Measurements from ENCODE around the gene PNLIPRP3. TPM values are rescaled to one million over a fixed set of nuclear protein-coding genes. Genes with fewer than 3 reads are reported as not detected.

PNLIPRP3 gene
- total and polyA plus RNA-seq, 7 experiments from 2014 or later: not detected

DNA sequence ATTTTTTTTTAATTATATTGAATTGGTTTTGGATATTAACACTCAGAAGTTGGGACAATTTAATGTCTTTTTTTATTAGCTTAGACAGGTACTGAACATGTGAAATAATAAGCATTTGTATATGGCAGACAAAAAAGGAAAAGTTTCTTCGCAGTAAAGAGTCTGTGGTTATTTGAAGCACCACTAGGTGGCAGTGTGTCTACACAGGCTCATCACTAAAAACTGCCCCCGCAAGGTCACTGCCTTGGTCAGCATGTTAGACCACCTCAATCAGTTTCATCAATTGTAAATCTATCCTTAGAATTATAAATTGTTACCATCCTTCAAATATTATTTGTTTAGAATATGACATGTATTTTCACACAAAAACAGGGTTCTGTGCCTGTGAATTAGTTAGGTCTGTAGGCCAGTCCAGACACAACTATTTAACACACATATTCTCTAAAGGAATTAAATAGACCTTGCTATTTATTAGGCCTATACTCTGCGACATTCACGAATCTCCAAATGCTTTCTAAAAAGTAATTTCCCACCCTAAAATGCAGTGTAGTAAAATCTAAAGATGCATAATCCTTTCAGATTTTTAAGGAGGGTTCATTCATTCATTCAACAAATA, 17.0 kb downstream of the PNLIPRP3 start:
- H3K27ac ChIP-seq (ENCODE audit: low read depth, low read length): no peak overlapping the region
- ATAC-seq (peak; percentile 54), DNase-seq (peak in 2 of 9 donors; percentile 0 to 2)
- no peak overlapping the region for H3K4me3 Mint-ChIP-seq
- intact Hi-C loops (cut with micrococcal nuclease): loop anchor here in 1 of 2 donors (5.0 kb wide), 1 partner anchor 343 kb away; no protein-coding TSS in a partner anchor
- peaks cover 0 to 11% (median 6%) of the 10 kb centered on the region in 5 donors for H3K27me3 Mint-ChIP-seq
- ChIA-PET CTCF (no interaction called here), POLR2A (no interaction called here)
- no peaks in the 10 kb centered on the region for H3K36me3 Mint-ChIP-seq
- no peaks in the 10 kb centered on the region for H3K4me1 ChIP-seq (ENCODE audit: control insufficient read depth in 2 of 2, insufficient read depth in 2 of 2, low read length in 2 of 2)
- no peaks in the 10 kb centered on the region for H3K36me3 ChIP-seq (ENCODE audit: control insufficient read depth in 2 of 3, insufficient read depth in 3 of 3, low read length in 3 of 3)
- peaks cover 0 to 4% (median 0%) of the 10 kb centered on the region in 11 donors for H3K9me3 Mint-ChIP-seq
- no peaks in the 10 kb centered on the region for H3K4me1 Mint-ChIP-seq
- no peaks in the 10 kb centered on the region for H3K27me3 ChIP-seq (ENCODE audit: control insufficient read depth in 2 of 2, insufficient read depth in 2 of 2, low read length in 2 of 2)
- H3K9me3 ChIP-seq (ENCODE audit: control insufficient read depth in 2 of 3, low read length in 3 of 3): no peaks in the 10 kb centered on the region
- no peak overlapping the region for H3K27ac Mint-ChIP-seq
- H3K4me3 ChIP-seq (ENCODE audit: low read length): no peak overlapping the region

DNA sequence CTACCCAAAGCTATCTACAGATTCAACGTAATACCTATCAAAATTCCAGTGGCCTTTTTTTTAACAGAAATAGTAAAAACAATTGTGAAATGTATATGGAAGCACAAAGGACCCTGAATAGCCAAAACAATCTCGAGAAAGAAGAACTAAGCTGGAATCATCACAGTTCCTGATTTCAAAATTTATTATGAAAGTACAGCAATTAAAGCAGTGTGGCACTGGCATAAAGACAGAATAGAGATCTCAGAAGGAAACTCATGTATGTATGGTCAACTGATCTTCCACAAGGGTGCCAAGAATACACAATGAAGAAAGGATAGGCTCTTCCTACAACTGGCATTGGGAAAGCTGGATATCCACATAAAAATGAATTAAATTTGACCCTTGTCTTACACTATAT, 23.2 kb downstream of the PNLIPRP3 start:
- Histone ChIP-seq H3K27me3 (ENCODE audit: control insufficient read depth in 2 of 2, insufficient read depth in 2 of 2, low read length in 2 of 2) (no peaks in the 10 kb centered on the region), H3K4me3 (ENCODE audit: low read length) (no peak overlapping the region), H3K27ac (ENCODE audit: low read depth, low read length) (no peak overlapping the region), H3K9me3 (ENCODE audit: control insufficient read depth in 2 of 3, low read length in 3 of 3) (no peaks in the 10 kb centered on the region), H3K36me3 (ENCODE audit: control insufficient read depth in 2 of 3, insufficient read depth in 3 of 3, low read length in 3 of 3) (no peaks in the 10 kb centered on the region), H3K4me1 (ENCODE audit: control insufficient read depth in 2 of 2, insufficient read depth in 2 of 2, low read length in 2 of 2) (no peaks in the 10 kb centered on the region)
- no peak overlapping the region for H3K4me3 Mint-ChIP-seq
- peaks cover 0 to 22% (median 10%) of the 10 kb centered on the region in 11 donors for H3K9me3 Mint-ChIP-seq
- DNase-seq (no peak), ATAC-seq (no peak)
- no peak overlapping the region for H3K27ac Mint-ChIP-seq
- H3K27me3 Mint-ChIP-seq: peaks cover 0 to 4% (median 0%) of the 10 kb centered on the region in 5 donors
- ChIA-PET CTCF (no interaction called here), POLR2A (no interaction called here)
- no peaks in the 10 kb centered on the region for H3K4me1 Mint-ChIP-seq
- intact Hi-C loops (cut with micrococcal nuclease): no loop called here
- H3K36me3 Mint-ChIP-seq: no peaks in the 10 kb centered on the region

DNA sequence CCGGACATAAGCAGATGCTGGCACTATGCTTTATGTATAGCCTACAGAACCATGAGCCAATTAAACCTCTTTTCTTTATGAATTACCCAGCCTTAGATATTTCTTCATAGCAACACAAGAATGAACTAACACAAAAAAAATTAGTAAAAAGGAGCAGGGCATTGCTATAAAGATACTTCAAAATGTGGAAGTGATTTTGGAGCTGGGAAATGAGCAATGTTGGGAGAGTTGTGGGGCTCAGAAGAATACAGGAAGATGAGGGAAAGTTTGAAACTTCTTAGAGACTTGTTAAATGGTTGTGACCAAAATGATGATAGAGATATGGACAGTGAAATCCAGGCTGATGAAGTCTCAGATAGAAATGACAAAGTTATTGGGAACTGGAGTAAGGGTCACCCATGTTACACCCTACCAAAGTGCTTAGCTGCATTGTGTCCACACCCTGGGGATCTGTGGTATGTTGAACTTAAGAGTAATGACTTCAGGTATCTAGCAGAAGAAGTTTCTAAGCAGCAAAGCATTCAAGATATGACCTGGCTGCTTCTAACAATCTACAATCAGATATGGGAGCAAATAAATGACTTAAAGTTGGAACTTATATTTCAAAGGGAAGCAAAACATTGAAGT, 24.2 kb downstream of the PNLIPRP3 start:
- CTCF ChIA-PET: no interaction called here
- peaks cover 0 to 4% (median 0%) of the 10 kb centered on the region in 5 donors for H3K27me3 Mint-ChIP-seq

DNA sequence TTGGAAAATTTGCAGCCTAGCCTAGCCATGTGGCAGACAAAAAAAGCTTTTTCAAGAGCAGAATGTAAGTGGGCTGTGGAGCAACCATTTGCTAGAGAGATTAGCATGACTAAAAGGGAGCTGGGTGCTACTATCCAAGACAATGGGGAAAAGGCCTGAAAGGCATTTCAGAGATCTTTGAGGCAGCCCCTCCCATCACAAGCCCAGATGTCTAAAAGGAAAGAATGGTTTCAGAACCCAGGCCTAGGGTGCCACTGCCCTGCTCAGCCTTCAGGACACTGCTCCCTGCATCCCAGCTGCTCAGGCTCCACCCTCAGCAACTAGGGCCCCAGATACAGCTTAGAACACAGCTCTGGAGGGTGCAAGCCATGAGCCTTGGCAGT, 24.7 kb downstream of the PNLIPRP3 start:
- Mint-ChIP-seq H3K36me3 (no peaks in the 10 kb centered on the region), H3K9me3 (peaks cover 0 to 22% (median 10%) of the 10 kb centered on the region in 11 donors), H3K4me3 (no peak overlapping the region), H3K4me1 (no peaks in the 10 kb centered on the region), H3K27ac (no peak overlapping the region), H3K27me3 (peaks cover 0 to 4% (median 0%) of the 10 kb centered on the region in 5 donors)
- CTCF ChIA-PET: no interaction called here
- ATAC-seq (no peak), DNase-seq (no peak)
- no peaks in the 10 kb centered on the region for H3K36me3 ChIP-seq (ENCODE audit: control insufficient read depth in 2 of 3, insufficient read depth in 3 of 3, low read length in 3 of 3)
- H3K27ac ChIP-seq (ENCODE audit: low read depth, low read length): no peak overlapping the region
- POLR2A ChIA-PET: no interaction called here
- no peaks in the 10 kb centered on the region for H3K27me3 ChIP-seq (ENCODE audit: control insufficient read depth in 2 of 2, insufficient read depth in 2 of 2, low read length in 2 of 2)
- intact Hi-C loops (cut with micrococcal nuclease): no loop called here
- H3K4me1 ChIP-seq (ENCODE audit: control insufficient read depth in 2 of 2, insufficient read depth in 2 of 2, low read length in 2 of 2): no peaks in the 10 kb centered on the region
- no peaks in the 10 kb centered on the region for H3K9me3 ChIP-seq (ENCODE audit: control insufficient read depth in 2 of 3, low read length in 3 of 3)
- no peak overlapping the region for H3K4me3 ChIP-seq (ENCODE audit: low read length)

More for the DNA sequence above, 24.2 kb downstream of the PNLIPRP3 start:
- Histone ChIP-seq H3K27ac (ENCODE audit: low read depth, low read length) (no peak overlapping the region), H3K9me3 (ENCODE audit: control insufficient read depth in 2 of 3, low read length in 3 of 3) (no peaks in the 10 kb centered on the region), H3K36me3 (ENCODE audit: control insufficient read depth in 2 of 3, insufficient read depth in 3 of 3, low read length in 3 of 3) (no peaks in the 10 kb centered on the region), H3K27me3 (ENCODE audit: control insufficient read depth in 2 of 2, insufficient read depth in 2 of 2, low read length in 2 of 2) (no peaks in the 10 kb centered on the region), H3K4me3 (ENCODE audit: low read length) (no peak overlapping the region), H3K4me1 (ENCODE audit: control insufficient read depth in 2 of 2, insufficient read depth in 2 of 2, low read length in 2 of 2) (no peaks in the 10 kb centered on the region)
- Mint-ChIP-seq H3K4me3 (no peak overlapping the region), H3K27ac (no peak overlapping the region), H3K4me1 (no peaks in the 10 kb centered on the region), H3K36me3 (no peaks in the 10 kb centered on the region), H3K9me3 (peaks cover 0 to 22% (median 10%) of the 10 kb centered on the region in 11 donors)
- intact Hi-C loops (cut with micrococcal nuclease): no loop called here
- POLR2A ChIA-PET: no interaction called here
- DNase-seq: no peak
- no peak for ATAC-seq

DNA sequence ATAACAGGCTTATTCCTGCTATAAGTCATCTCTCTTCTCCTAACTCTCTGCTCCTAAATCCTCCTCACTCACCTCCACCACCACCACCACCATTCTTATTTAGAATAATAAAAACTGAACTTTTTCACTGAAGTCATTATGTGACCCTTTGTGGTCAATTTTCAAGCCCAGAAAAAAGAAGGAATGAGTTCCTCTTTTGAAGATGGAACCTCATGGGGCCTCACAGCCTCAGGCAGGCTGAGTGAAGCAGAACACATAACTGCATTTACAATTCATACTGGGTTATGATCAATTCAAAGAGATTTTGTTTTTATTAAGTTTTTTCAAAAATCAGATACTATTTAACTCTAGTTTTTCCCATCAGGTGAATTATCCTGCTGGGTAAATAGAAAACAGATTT, 29.8 kb downstream of the PNLIPRP3 start:
- ATAC-seq (no peak), DNase-seq (no peak)
- no peak overlapping the region for H3K4me3 ChIP-seq (ENCODE audit: low read length)
- H3K36me3 ChIP-seq (ENCODE audit: control insufficient read depth in 2 of 3, insufficient read depth in 3 of 3, low read length in 3 of 3): no peaks in the 10 kb centered on the region
- Mint-ChIP-seq H3K4me3 (no peak overlapping the region), H3K4me1 (no peaks in the 10 kb centered on the region), H3K9me3 (peaks cover 0 to 13% (median 4%) of the 10 kb centered on the region in 11 donors), H3K27ac (no peak overlapping the region), H3K27me3 (peaks cover 0 to 16% (median 5%) of the 10 kb centered on the region in 5 donors), H3K36me3 (no peaks in the 10 kb centered on the region)
- no peak overlapping the region for H3K27ac ChIP-seq (ENCODE audit: low read depth, low read length)
- intact Hi-C loops (cut with micrococcal nuclease): no loop called here
- CTCF ChIA-PET: no interaction called here
- H3K9me3 ChIP-seq (ENCODE audit: control insufficient read depth in 2 of 3, low read length in 3 of 3): no peaks in the 10 kb centered on the region
- POLR2A ChIA-PET: no interaction called here
- H3K4me1 ChIP-seq (ENCODE audit: control insufficient read depth in 2 of 2, insufficient read depth in 2 of 2, low read length in 2 of 2): no peaks in the 10 kb centered on the region
- no peaks in the 10 kb centered on the region for H3K27me3 ChIP-seq (ENCODE audit: control insufficient read depth in 2 of 2, insufficient read depth in 2 of 2, low read length in 2 of 2)

DNA sequence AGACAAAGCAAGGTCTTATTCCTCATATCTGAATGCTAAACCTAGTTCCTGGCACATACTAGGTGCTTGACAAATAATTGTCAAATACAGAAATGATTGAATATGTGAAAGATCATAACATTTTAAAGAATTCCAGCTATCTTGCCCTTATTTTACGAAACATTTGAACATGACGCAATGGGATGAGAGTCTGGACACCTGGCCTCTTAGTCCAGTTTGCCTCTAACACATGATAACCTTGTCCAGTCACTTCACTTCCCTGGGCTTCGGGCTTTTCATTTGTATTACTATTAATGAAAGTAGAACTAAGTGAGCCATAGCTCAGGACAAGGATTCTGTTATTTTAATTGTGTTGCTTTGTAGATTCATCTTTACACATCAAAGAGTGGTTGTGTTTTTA, 32.6 kb downstream of the PNLIPRP3 start:
- Mint-ChIP-seq H3K4me1 (no peaks in the 10 kb centered on the region), H3K9me3 (peaks cover 0 to 2% (median 0%) of the 10 kb centered on the region in 11 donors), H3K4me3 (no peak overlapping the region), H3K36me3 (no peaks in the 10 kb centered on the region), H3K27ac (no peak overlapping the region), H3K27me3 (peaks cover 0 to 18% (median 6%) of the 10 kb centered on the region in 5 donors)
- H3K9me3 ChIP-seq (ENCODE audit: control insufficient read depth in 2 of 3, low read length in 3 of 3): no peaks in the 10 kb centered on the region
- no peaks in the 10 kb centered on the region for H3K27me3 ChIP-seq (ENCODE audit: control insufficient read depth in 2 of 2, insufficient read depth in 2 of 2, low read length in 2 of 2)
- DNase-seq (no peak), ATAC-seq (no peak)
- H3K27ac ChIP-seq (ENCODE audit: low read depth, low read length): no peak overlapping the region
- H3K36me3 ChIP-seq (ENCODE audit: control insufficient read depth in 2 of 3, insufficient read depth in 3 of 3, low read length in 3 of 3): no peaks in the 10 kb centered on the region
- H3K4me1 ChIP-seq (ENCODE audit: control insufficient read depth in 2 of 2, insufficient read depth in 2 of 2, low read length in 2 of 2): no peaks in the 10 kb centered on the region
- intact Hi-C loops (cut with micrococcal nuclease): no loop called here
- ChIA-PET POLR2A (no interaction called here), CTCF (no interaction called here)
- no peak overlapping the region for H3K4me3 ChIP-seq (ENCODE audit: low read length)

DNA sequence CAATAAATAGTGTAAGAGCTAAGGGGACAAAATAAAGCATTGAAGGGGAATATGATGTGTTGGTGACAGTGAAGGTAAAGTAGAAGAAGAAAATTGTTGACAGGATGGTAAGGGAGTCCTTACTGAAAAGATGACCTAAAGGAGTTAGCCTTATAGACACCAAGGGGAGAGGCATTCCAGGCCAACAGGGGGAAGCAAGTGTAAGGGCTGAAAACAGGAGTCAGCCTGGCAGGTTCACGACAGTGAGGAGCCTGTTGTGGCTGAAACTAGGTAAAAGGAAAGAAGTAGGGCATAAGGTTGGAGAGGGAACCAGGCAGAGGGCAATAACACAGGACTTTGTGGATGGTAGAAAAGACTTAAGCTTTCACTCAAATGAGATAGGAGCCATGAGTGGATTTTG, 34.0 kb downstream of the PNLIPRP3 start:
- no peak for ATAC-seq
- peaks cover 0 to 2% (median 0%) of the 10 kb centered on the region in 11 donors for H3K9me3 Mint-ChIP-seq
- H3K9me3 ChIP-seq (ENCODE audit: control insufficient read depth in 2 of 3, low read length in 3 of 3): no peaks in the 10 kb centered on the region
- H3K27ac ChIP-seq (ENCODE audit: low read depth, low read length): no peak overlapping the region
- no peaks in the 10 kb centered on the region for H3K36me3 ChIP-seq (ENCODE audit: control insufficient read depth in 2 of 3, insufficient read depth in 3 of 3, low read length in 3 of 3)
- intact Hi-C loops (cut with micrococcal nuclease): no loop called here
- no peaks in the 10 kb centered on the region for H3K27me3 ChIP-seq (ENCODE audit: control insufficient read depth in 2 of 2, insufficient read depth in 2 of 2, low read length in 2 of 2)
- no peak overlapping the region for H3K4me3 Mint-ChIP-seq
- no peak overlapping the region for H3K27ac Mint-ChIP-seq
- no peak for DNase-seq
- H3K4me3 ChIP-seq (ENCODE audit: low read length): no peak overlapping the region
- H3K36me3 Mint-ChIP-seq: no peaks in the 10 kb centered on the region
- CTCF ChIA-PET: no interaction called here
- no peaks in the 10 kb centered on the region for H3K4me1 Mint-ChIP-seq
- POLR2A ChIA-PET: no interaction called here
- H3K27me3 Mint-ChIP-seq: peaks cover 0 to 18% (median 6%) of the 10 kb centered on the region in 5 donors
- no peaks in the 10 kb centered on the region for H3K4me1 ChIP-seq (ENCODE audit: control insufficient read depth in 2 of 2, insufficient read depth in 2 of 2, low read length in 2 of 2)
